ENCODE results near the gene CERS2.
A peak's percentile ranks its signal among the peaks of the same experiment; 100 is the strongest.

Gene CERS2

DNA sequence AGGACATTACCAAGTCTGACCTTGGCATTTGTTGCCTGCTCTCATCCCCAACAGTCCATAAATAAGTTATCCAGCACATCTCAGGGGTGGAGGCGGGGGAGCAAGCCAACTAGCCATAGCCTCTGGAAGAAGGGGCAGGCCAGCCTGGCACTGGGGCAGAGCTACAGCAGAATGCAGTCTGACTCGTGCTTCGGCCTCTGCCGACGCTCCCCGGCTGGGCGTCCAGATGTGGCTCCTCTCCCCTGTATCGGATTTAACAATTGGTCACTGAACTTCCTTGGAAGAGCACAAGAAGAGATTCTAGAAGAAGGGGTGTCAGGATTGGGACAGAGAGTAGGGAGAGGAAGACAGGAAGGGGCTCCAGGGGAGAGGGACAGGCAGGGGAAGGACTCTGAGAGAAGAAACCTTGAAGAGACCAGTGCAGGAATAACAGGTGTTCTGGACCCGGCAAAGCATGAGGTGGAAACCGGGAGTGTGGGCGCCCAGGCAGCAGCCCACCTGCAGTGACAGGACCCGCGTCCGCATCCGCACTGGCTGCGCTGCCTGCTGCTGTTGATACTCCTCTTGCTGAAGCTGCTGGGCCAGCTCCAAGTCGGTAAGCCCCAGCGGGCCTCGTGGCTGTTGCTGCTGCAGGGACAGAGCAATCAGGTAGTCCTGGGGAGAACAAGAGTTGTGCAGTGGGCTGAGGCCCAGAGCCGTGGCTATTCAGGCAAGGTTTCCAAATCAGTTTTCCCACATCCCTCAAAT lies 22.7 kb upstream of the CERS2 start:
- no peak for DNase-seq

DNA sequence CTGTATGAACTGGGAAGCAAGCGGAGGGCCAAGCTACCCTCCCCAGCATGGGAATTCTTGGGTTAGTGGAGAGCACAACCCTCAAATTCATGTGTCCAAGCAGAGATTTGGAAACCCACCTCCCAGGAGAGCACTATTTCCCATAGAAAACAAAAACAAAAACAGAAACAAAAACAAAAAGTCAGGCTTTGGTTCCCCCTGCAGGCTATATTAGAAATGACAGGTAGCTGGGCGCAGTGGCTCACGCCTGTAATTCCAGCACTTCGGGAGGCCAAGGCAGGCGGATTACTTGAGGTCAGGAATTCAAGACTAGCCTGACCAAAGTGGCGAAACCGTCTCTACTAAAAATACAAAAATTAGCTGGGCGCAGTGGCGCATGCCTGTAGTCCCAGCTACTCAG lies 21.3 kb upstream of the CERS2 start:
- peak; percentile 53 for DNase-seq

DNA sequence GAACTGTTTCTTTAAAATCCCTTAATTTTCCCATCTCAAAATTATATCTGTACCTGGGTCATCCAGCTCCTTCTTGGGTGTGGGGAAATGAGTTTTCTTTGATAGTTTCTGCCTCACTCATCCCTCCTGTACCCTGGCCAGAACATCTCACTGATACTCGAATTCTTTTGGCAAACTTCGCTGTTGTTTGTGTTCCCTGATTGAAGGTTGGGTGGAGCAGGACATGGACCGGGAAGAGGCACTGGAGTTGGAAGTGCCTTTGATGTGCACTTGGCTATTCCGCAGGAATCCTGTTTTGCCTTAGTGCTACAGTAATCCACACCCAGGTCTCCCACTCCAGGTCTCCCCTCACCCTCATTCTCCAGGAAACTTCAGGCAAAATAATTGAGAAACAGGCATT lies 20.8 kb upstream of the CERS2 start:
- DNase-seq: no peak

DNA sequence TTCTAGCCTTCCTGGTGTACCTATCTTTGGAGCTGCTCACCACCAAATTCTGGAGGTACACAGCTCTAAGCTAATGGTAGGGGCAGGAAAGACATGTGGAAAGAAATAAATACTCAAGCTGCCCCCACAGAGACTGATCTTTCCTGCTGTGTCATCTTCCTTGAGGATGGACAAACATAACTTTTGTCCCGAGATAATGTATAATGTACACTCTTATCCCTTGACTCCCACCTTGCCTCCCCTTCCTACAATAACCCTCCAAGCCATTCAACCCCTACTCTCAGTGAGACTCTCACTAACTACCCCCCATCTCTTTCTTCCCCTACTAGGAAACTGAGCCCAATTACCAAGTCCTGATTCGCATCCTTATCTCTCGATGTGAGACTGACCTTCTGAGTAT lies 19.6 kb upstream of the CERS2 start:
- DNase-seq: no peak

DNA sequence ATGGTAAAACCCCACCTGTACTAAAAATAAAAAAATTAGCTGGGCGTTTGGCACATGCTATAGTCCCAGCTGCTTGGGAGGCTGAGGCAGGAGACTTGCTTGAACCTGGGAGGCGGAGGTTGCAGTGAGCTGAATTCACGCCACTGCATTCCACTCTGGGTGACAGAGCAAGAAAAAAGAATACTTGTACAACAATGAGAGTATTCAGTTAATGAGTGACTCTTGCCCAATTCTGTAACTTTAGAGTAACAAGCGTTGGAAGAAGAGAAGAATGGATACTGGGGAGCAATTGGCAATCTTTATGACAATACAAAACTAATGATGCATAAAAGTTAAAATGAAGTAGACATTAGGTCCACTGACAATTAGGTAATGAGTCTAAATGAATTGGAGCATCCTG lies 18.0 kb upstream of the CERS2 start:
- no peak for DNase-seq

DNA sequence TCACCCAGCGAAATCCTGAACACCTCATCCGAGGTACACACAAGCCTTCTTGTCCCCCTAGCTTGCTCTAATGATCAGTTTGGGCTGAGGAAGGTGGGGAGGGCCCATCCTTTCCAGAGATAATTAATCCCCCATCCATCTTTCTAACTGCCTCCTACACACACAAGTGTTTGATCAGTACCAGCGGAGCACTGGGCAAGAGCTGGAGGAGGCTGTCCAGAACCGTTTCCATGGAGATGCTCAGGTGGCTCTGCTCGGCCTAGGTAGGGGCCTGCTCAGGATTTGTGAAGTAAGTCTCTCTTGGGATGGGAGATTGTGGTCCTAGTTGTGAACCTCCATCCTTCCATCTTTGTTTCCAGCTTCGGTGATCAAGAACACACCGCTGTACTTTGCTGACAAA lies 13.3 kb upstream of the CERS2 start:
- DNase-seq: no peak

DNA sequence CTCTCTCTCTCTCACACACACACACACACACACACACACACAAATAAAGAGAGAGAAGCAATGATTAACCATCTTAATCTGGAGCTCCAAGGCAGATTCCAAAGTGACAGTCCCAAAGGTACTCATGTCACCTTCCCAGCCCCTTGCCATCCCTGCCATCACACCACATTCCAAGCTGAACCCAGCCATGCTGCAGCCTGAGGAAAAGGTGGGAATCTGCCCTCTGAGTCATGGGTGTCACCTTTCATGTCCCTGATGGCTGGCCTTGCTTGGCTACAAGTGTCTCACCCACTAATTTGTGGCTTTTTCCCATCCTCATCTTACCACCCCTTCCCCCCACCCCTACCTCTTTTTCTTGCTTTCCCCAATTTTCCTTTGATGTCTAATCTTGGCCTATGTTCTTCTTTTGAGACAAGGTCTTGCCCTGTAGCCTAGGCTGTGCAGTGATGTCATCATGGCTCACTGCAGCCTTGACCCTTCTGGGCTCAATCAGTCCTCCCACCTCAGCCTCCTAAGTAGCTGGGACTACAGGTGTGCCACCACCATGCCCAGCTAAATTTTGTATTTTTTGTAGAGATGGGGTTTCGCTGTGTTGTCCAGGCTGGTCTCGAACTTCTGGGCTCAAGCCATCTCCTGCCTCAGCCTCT lies 10.7 kb upstream of the CERS2 start:
- DNase-seq: no peak

DNA sequence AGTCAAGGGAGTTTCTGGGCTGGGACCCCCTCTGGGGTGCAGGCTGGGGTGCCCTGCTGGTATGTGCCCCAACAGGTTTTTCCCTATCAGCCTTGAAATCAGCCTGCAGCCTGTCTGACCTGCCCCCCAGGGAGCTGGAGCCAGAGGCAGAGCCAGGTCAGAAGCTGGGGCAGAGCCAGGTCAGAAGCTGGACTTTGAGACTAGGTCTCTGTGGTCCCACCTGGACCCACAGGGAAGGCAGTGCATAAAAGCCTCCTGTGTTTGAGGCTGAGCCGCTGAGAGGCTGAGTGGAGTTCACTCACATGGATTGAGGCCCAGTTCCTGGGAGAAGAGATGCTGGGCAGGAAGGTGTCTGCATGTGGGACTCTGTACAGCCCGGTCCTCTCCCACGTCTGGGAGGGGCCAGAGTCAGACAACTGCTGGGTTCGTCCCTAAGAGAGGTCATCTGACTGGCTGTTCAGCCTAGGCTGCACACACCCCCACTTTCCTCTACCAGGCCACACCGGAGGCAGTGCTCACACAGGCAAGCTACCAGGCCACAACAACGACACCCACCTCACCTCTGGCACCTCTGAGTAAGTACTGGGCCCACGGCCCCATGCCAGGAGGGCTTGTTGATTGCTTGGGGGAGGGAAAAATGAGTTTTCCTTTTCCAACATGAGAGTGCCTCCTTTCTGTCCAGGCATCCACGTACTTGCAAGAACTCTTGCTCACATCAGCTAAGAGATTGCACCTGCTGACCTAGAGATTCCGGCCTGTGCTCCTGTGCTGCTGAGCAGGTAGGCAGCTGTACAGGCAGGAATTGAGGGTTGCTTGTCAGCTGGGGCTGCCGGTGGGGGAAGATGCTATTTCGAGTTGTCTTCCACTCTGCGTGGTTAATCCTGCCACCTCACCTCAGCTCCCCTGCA lies 7.4 kb upstream of the CERS2 start, which contains the start of gene ANXA9:
ANXA9 (plus strand) TSS at position 488 of the 908 bp plus-strand sequence. CDS start 814 bp downstream, outside the sequence.
- no peak for DNase-seq

DNA sequence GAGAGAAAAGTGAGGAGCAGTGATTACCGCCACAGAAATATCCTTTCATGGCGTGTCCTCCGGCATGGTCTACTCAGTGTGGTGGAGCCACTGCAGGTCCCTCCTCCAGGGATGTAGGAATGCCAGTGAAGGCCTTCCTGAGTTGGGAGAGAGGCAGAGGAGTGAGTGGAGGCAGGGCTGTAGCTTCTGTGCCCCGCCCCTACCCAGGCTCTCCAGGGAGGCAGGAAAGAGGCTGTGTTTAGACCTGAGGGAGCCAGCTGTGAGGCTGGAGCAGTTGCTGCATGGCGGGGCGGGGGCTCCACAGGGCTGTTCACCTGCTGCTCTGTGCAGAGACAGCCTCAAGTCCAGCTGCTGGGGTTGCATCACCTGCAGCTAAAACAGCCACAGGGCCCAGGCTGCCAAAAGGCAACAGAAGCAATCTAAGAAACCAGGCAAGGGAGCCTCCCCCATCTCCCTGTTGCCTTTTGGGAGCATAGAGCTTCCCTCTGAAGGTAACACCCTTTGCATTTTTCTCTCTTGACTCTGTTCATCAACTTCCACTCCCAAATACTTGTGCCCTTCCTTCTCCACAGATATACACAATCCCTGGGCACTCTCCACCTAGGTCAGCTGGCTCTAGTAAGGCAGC lies 6.7 kb upstream of the CERS2 start:
- no peak for DNase-seq

DNA sequence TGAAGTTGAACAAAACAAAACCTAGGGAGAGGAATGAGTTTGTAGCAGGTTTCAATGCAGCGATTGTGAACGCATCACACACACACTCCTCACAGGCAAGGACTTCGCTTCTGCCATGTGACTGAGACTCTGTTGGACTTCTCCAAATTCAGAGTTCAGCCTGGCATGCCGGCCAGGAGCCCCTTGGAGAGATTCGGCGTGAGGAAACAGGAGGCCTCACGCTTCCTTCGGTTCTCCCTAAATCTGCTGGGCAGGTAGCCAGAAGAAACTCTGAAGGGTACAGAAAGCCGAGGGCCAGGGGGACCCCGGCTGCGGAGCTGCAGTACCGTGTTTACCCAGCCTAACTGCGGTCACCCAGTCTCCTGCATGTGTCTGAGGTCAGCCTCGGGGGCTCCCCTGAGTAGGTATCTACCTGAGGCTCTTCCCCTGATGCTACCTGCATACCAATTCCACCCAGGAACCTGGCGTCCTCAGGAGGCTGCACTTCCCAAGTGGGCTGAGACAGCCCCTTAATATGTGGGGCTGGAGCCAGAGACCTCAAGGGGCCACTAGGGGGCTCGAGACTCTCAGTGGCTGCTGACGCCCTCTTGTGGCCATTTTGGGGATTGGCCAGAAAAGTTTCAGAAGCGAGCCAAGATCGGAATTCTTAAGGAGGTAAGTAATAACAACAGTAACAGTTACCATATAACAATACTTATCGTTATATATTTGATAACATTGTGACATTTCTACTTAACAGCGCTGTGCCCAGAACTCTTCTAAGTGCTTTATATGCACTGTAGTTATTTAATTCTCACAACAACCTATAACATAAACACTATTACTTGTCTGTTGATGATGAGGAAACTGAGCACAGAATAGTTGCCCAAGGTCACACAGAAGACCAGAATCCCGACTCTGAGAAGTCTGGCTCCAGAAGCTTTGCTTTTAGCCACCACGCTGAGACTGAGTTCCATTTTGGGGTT lies 4.7 kb upstream of the CERS2 start:
- DNase-seq: peak; percentile 94

DNA sequence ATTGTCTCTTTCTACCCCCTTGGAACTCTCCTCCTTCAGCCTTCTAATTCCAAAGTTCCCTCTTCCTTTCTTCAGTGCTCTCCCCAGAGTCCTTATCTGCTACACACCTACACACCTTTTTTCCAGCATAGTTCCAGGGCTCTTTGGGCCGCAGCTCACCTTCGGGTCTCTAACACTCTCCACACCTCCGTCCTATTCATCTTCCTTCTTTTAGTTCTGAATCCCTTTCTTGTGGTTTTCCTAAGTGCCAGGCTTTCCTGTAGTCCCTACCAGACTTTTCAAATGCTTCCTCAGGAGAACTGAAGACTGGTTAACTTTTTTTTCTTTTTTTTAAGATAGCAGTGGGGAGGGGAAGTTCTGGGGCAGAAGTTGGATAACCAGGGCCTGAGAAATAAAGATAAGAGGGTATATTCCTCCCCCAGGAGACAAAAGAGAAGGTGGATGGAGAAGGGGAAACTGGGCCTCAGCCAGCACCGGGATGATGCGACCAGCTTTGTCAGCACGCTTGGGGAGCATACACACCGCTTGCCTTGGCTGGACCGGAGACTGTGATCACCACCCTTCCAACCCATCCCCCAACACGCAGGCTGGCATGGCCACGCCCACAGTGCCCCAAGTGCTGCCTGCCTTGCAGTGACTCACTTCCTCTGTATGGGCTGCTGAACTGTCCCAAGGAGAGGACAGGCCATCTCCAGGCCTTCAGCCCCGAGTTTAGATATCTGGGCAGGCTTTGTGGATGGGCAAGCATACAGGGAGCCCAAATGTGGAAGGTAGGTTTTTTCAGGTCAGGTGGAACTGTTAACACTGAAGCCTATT lies 2.5 kb upstream of the CERS2 start:
- peak; percentile 93 for DNase-seq

DNA sequence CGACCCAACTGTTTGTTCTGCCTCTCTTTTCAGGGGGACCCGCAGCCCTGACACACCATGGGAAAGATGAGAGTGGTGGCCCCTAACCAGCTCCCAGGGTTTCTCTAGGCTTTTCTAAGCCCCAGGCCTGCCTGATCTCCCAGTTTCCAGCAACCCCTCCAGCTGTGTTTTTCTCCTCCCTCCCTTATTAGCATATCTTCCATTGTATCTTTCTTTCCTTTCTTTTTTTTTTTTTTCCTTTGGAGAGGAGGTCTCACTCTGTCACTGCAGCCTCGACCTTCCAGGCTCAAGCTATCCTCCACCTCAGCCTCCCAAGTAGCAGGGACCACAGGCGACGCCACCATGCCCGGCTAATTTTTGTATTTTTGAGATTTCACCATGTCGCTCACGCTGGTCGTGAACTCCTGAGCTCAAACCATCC lies 1.8 kb upstream of the CERS2 start:
- DNase-seq: no peak

DNA sequence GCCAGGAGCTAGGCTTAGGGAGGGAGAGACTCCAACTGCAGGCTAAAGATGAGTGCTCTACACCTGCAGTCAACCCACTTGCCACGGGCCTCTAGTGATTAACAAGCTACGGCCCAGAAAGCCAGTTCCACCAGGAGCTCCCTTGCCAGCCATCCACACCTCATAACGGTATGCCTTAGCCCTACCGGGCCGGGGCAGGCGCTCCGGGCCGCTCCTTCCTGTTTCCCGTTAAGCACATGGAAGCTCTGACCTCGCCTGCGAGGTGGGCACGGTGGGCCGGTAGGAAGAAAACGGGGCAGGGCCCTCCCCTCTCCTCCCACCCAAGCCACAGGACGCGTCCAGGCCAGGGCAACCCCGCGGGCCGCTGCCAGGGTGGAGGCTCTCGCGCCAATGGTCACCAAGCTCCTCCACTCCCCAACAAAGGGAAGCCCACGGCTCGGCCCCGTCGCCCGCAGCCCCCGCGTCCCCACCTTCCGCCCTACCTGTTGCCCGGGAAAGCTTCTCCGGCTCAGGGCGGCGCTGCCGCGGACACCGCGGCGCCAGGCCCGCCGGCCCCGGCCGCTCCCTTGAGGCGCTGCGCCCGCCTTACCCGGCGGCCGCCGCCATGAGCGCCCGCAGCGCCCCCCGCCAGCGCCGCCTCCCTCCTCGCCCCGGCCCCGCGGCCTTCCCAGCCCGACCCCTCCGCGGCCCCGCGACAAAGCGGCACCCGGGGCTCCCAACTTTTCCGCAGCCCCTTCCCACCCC lies 627 bp downstream of the CERS2 start:
- DNase-seq: peak; percentile 33

DNA sequence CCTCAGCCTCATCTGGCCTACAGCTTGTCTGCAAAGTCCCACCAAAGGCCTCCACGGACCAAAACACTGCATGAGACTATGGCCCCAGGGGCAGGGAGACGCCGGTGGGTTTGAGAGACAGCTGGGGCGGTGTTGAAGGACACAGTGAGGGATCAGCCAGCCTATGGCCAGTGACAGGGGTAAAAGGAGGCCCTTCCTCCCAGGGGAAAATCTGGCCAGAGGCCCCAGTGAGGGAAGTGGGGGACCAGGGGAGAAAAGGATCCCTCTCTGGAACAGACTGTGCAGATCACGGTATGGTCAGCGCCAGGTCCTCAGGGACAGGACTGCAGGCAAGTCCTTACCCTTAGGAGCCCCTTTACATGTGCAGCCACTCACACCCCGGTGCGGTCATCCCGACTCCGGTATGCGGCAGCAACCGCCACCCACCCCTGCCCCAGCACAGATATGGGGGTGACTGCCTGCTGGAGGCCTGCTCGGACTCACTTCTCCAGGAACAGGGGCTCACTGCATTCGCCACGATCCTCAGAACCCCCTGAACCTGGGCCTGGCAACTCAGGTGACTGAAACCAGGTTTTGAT lies 1.3 kb downstream of the CERS2 start:
- DNase-seq: no peak

DNA sequence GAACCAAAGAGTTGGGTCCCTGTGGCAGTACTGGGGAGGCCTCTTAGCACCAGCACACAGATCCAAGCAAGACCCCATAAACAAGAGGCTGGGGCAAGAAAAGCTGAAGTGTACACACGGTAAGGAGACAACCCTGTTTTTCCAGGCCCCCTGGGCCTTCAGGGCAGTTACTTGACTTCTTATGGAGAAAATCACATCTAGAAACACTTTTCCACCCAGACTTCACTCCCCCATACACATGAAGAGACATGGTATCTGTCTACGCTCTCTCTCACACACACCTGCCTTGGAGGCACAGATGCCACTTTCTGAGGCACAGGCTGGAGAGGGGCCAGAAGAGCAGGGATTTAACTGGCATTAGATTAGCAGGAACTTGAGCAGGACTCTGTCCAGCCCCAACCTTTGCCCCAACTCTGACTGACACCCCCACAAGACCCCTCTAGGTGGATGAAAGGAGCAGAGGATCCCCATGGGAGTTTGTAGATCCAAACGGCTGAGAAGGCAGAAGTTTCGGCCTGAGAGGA lies 2.2 kb downstream of the CERS2 start:
- no peak for DNase-seq

DNA sequence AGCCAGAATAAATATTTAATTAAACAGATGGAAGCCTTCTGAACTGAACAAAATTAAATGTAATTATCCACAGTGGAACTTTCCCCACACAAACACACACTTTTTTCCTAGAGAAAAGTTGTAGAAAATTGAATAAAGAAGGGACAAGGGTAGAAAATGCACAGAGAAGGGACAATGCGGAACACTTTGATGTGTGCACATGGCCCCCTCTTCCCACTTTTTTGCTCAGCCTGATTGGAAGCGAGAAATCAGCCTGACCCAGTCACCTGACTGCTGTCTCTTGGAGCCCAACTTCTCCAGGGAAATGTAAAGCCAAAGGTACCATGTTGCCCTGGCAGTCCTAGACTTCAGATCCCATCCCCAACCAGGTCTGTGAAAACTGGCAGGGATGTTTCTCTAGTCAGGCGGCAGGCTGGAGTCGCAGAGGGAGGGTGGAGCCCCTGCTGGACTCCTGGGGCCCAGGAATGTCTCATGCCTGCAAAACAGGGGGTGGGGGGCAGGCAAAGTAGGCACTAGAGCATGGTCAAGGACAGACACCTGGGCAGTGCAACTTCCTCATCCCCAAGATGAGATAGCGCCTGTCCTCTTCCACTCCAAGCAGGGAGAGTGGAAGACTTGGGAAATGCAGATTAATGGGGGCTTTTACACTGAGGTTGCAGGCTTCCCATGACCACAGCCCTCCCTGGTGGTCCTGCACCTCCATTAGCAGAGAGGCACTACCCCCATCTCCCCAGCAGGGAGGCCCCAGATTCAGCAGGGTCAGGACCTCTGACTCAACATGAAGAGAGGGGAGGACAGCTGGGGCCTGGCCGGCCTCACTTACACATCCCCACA lies 2.8 kb downstream of the CERS2 start:
- DNase-seq: no peak

DNA sequence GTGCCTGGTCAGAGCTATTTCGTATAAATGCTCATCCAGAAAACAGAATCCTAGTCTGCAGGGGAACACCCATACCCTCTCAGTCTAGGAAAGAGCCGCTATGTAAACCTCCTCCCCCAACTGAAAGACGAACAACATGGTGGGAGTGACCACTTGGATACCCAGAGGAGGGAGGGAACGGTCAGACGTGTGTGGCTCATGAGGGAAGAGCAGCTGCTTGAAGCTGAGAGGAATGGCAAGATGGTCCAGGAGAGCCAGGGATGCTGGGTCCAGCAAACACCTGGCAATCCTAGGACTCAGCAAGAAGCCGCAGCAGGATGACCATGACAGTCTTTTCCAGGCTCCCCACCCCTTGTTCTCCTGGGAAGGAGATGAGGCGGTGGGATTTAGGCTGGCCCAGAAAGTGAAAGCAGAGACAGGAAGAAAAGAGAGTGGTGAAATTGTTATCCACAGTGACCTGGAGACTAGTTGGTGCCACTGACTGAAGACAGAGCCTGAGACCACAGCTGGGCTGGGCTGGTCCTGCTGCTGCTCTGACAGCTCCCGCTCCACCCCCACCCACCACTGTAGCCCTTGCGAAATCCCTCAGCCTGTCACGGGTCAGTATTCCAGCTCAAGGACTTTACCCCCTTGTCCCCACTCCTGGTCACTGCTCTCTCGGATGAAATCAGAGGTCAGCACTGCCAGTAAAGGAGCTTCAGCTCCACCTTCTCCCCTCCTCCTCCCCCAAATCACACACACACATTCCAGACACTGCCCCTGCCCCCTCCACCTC lies 3.6 kb downstream of the CERS2 start:
- DNase-seq: peak; percentile 70

DNA sequence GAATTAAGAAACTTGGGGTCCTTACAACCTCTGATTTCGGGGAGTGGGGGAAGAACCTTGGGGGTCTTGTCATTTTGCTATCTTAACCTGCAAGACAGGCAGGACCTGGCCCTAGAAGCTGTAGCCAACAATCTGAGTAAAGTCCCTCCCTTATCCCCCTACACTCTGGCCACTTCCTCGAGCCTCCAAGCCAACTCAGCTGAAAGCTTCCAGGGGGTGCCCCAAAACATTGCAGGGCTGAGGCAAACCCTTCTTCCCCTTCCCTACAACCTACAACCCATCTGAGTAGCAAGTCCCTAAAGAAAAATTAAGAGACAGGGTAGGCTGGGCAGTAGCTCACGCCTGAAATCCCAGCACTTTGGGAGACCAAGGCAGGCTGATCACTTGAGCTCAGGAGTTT lies 5.0 kb downstream of the CERS2 start:
- no peak for DNase-seq
